ENCODE results near the gene CYTIP. TPM values are rescaled to one million over a fixed set of nuclear protein-coding genes. Genes with fewer than 3 reads are reported as not detected.

Gene CYTIP
- total RNA-seq, 1 donor from 2014 or later: 40.5 TPM

DNA sequence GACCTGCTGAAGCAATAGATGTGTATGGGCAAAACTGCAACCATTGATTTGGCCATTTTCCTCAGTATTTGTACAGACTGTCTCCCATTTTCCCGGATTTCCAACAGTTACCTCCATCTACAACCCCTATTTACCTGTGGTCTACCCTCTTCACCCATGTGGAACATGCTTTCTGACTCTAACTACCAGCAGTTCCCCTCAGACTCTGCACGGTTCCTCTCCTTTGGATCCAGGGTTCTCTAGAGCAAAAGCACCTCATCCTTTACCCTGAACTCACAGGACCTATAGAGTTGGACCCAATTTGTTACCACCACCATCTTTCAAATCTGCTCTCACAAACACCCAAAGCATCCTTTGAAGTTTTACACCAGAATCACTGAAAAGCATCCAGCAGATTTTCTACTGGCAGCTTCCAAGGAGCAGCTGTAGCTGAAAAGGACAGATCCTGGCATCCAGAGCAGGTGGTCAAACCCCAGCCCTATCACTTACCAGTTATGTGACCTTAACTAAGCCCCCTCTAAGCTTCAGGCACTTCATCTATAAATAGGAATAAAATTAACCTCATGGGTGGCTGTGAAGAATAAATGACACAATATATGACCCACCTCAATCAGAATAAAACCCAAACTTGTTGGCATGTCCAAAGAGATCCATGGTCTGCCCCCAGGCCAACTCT, 15.3 kb downstream of the CYTIP start:
- peaks cover 10% of the 10 kb centered on the region for H3K4me1 ChIP-seq
- DNase-seq: no peak
- TF ChIP-seq, protein P1, sequence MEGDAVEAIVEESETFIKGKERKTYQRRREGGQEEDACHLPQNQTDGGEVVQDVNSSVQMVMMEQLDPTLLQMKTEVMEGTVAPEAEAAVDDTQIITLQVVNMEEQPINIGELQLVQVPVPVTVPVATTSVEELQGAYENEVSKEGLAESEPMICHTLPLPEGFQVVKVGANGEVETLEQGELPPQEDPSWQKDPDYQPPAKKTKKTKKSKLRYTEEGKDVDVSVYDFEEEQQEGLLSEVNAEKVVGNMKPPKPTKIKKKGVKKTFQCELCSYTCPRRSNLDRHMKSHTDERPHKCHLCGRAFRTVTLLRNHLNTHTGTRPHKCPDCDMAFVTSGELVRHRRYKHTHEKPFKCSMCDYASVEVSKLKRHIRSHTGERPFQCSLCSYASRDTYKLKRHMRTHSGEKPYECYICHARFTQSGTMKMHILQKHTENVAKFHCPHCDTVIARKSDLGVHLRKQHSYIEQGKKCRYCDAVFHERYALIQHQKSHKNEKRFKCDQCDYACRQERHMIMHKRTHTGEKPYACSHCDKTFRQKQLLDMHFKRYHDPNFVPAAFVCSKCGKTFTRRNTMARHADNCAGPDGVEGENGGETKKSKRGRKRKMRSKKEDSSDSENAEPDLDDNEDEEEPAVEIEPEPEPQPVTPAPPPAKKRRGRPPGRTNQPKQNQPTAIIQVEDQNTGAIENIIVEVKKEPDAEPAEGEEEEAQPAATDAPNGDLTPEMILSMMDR (IDR thresholded peaks at IDR 0.05): no peak
- intact Hi-C loops (cut with DNase I): no loop called here
- H3K27me3 ChIP-seq (ENCODE audit: low read depth): no peaks in the 10 kb centered on the region
- no peak overlapping the region for H3K27ac ChIP-seq
- peaks cover 23% of the 10 kb centered on the region for H3K36me3 ChIP-seq
- H3K4me3 ChIP-seq: no peak overlapping the region
- no peak for ATAC-seq
- H3K9me3 ChIP-seq: no peaks in the 10 kb centered on the region

DNA sequence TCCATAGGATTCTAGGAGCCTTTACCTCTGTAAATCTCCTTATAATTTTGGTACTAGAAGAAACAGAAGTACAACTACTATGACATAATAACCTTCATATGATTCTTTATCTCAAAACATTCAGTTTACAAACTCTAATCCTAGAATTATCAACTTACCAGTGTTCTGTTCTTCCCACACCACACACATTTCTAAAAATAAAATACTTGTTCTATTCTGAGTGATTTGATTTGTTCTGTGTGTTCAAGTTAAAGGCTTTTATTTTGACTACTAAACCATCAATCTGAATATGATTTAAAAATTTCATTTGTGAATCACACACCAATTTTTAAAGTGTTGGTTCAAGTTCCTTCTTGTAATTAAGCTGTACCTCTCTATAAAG, 16.0 kb downstream of the CYTIP start:
- Histone ChIP-seq H3K27me3 (ENCODE audit: low read depth) (no peaks in the 10 kb centered on the region), H3K36me3 (peaks cover 23% of the 10 kb centered on the region), H3K9me3 (no peaks in the 10 kb centered on the region), H3K4me1 (peaks cover 3% of the 10 kb centered on the region), H3K27ac (no peak overlapping the region), H3K4me3 (no peak overlapping the region)
- DNase-seq (no peak), ATAC-seq (no peak)
- TF ChIP-seq, protein P1 (IDR thresholded peaks at IDR 0.05): no peak
- intact Hi-C loops (cut with DNase I): no loop called here

DNA sequence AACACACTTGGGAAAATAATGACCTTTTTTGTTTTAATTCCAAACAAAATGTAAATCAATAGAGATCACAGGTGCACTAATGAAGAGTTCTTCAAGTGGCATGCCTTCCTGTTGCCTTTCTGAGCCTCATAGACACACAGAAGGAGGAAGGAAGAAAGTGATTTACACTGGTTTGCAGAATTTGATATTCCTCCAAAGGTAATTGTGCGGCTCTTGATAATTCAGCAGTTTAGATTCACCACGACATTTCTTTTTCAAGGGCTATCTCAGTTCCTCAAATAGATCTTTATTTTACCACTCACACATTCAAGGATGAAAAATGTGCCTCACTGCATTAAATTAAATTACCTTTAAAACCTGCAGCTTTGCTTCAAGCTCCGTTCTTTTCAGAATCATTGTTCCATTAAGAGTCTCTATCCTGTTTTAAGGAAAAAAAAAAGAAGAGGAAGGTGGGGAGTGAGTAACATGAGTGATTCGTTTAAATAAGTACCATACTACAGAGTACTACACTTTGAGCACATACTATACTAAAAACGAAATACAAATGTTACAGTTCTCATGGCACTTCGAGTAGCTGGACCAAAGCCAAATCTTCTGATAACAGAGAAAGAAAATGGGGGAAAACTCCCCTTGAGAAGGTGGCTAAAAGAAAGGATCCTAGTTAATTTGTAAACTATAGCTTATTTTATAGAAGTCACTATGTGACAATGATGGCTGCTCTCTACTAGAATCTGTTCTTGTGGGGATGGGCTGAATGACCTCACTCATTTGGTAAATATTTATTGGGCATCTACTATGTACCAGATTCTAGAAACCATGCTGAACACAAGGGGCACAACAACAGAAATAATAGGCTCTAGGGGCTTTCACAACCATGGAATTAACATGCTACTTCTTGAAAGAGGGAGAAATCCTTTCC, 16.6 kb downstream of the CYTIP start:
- intact Hi-C loops (cut with DNase I): no loop called here
- ATAC-seq: no peak
- H3K9me3 ChIP-seq: no peaks in the 10 kb centered on the region
- no peaks in the 10 kb centered on the region for H3K4me1 ChIP-seq
- no peak overlapping the region for H3K27ac ChIP-seq
- H3K36me3 ChIP-seq: peaks cover 23% of the 10 kb centered on the region
- DNase-seq: no peak
- TF ChIP-seq, protein P1 (IDR thresholded peaks at IDR 0.05): no peak
- H3K27me3 ChIP-seq (ENCODE audit: low read depth): no peaks in the 10 kb centered on the region
- H3K4me3 ChIP-seq: no peak overlapping the region

DNA sequence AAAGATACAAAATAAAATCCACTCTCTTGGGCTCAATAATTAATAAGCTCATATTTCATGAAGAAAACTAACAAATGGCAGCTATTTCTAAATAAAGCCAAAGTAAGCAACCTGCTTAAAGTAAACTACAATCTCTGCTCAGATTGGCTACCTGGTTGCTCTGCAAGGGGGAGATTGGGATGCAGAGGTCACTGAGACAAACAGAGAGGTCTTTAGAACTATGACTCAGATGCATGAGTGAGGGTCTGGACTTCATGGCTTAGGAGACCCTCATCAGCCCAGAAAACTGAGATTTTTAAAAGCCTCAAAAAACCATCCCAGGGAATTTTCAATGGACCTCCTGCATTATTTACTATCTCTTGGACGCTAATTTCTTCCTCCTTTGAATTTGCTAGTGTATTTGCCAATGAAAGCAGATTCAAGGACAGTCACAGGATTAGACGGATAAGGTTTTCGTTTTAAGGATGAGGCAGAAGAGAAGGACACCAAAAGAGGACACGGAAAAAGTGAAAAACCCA, 17.4 kb downstream of the CYTIP start:
- H3K4me1 ChIP-seq: peaks cover 4% of the 10 kb centered on the region
- H3K36me3 ChIP-seq: peaks cover 23% of the 10 kb centered on the region
- DNase-seq (no peak), ATAC-seq (no peak)
- TF ChIP-seq, protein P1 (IDR thresholded peaks at IDR 0.05): no peak
- no peaks in the 10 kb centered on the region for H3K9me3 ChIP-seq
- intact Hi-C loops (cut with DNase I): no loop called here
- no peak overlapping the region for H3K4me3 ChIP-seq
- H3K27ac ChIP-seq: no peak overlapping the region
- H3K27me3 ChIP-seq (ENCODE audit: low read depth): no peaks in the 10 kb centered on the region

DNA sequence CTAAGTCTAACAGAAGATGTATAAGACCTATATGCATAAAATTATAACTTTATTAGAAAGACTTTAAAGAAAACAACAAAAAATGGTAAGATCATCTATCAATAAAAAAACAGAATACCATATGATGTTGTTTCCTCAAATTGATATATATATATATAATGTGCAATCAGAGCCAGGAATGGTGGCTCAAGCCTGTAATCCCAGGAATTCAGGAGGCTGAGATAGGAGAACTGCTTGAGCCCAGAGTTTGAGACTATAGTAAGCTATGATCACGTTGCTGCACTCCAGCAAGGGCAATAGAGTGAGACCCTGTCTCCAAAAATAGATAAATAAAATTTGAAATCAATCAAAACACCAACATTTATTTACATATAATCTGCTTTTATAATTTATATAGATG, 19.5 kb downstream of the CYTIP start:
- no peak for DNase-seq
- Histone ChIP-seq H3K27ac (no peak overlapping the region), H3K4me3 (no peak overlapping the region), H3K27me3 (ENCODE audit: low read depth) (no peaks in the 10 kb centered on the region), H3K4me1 (peaks cover 15% of the 10 kb centered on the region), H3K36me3 (peaks cover 11% of the 10 kb centered on the region), H3K9me3 (no peaks in the 10 kb centered on the region)
- ATAC-seq: no peak
- intact Hi-C loops (cut with DNase I): no loop called here
- TF ChIP-seq, protein P1 (IDR thresholded peaks at IDR 0.05): no peak

All from lower lobe of right lung (tissue), 2 donors.